ENCODE data around the gene ZDHHC17. TPM values are rescaled to one million over a fixed set of nuclear protein-coding genes. Genes with fewer than 3 reads are reported as not detected.
A peak's percentile ranks its signal among the peaks of the same experiment; 100 is the strongest.

The ZDHHC17 gene
- total RNA-seq, 1 donor from 2014 or later: 26.1 TPM

DNA sequence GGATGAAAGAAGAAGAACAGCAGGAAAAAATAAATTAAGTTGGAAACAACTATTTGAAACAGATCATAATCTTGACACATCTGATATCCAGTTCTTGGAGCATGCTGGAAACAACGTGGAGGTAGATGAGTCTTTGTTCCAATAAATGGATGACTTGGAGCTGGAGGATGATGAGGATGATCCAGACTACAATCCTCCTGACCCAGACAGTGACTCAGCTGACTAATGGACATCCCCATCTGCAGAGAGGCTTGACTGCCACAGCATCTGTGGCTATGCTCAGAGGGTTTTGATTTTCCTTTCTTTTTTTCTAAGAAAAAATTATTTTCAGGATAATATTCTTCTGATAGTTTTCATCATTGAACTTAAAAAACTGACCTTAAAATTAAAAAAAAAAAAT is 6.2 kb upstream of the ZDHHC17 start:
- H3K27me3 ChIP-seq (ENCODE audit: control insufficient read depth, insufficient read depth, low read length): no peaks in the 10 kb centered on the region
- DNase-seq (ENCODE audit: low read depth) (peak; percentile 17), FAIRE-seq (peak; percentile 86)
- no peak overlapping the region for H3K4me3 ChIP-seq (ENCODE audit: low read depth, low read length)
- TF ChIP-seq, protein P1, sequence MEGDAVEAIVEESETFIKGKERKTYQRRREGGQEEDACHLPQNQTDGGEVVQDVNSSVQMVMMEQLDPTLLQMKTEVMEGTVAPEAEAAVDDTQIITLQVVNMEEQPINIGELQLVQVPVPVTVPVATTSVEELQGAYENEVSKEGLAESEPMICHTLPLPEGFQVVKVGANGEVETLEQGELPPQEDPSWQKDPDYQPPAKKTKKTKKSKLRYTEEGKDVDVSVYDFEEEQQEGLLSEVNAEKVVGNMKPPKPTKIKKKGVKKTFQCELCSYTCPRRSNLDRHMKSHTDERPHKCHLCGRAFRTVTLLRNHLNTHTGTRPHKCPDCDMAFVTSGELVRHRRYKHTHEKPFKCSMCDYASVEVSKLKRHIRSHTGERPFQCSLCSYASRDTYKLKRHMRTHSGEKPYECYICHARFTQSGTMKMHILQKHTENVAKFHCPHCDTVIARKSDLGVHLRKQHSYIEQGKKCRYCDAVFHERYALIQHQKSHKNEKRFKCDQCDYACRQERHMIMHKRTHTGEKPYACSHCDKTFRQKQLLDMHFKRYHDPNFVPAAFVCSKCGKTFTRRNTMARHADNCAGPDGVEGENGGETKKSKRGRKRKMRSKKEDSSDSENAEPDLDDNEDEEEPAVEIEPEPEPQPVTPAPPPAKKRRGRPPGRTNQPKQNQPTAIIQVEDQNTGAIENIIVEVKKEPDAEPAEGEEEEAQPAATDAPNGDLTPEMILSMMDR (IDR thresholded peaks at IDR 0.05; ENCODE audit: insufficient read depth, low read length, severe bottlenecking): no peak
- H3K36me3 ChIP-seq (ENCODE audit: control insufficient read depth, insufficient read depth, low read length): no peaks in the 10 kb centered on the region

DNA sequence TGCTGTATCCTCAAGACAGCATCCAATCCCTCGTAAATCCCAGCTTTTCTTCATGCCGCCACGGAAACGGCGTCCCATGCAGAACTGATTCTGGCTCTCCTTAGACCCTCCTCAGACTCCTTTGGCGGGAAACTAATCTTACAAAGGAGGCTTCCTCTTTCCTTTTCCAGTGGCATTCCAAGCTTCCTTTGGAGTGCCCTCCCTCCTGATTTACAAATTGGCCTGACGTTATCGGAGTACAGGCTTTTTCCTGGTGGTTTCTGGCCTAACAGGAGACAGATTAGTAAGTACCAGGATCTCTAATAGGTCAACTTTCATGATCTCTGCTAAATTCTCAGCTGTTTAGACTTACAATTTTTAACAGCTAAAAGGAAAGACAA is 1.3 kb upstream of the ZDHHC17 start:
- no peaks in the 10 kb centered on the region for H3K27me3 ChIP-seq (ENCODE audit: control insufficient read depth, insufficient read depth, low read length)
- DNase-seq (ENCODE audit: low read depth) (no peak), FAIRE-seq (no peak)
- H3K36me3 ChIP-seq (ENCODE audit: control insufficient read depth, insufficient read depth, low read length): no peaks in the 10 kb centered on the region
- TF ChIP-seq, protein P1 (IDR thresholded peaks at IDR 0.05; ENCODE audit: insufficient read depth, low read length, severe bottlenecking): no peak
- no peak overlapping the region for H3K4me3 ChIP-seq (ENCODE audit: low read depth, low read length)

DNA sequence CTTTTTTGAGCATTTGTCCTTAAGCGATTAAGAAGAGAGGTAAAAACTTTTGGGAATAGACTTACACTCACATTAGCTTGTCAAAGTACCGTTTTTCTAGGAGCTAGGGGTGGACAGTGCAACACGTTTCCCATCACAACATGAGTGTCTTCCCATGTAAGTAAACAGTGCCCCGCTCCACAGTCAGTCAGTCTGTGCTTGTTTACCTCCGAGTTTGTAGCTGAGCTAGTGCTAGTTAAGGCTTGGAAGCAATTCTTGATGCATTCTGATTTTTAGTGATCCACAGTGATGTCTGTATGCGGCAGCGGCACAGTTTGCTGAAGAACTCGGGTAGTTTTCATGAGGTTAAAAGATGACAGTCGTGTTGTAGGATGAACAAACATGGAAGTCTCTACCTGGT is 941 bp downstream of the ZDHHC17 start:
- TF ChIP-seq, protein P1 (IDR thresholded peaks at IDR 0.05; ENCODE audit: insufficient read depth, low read length, severe bottlenecking): no peak
- Histone ChIP-seq H3K27me3 (ENCODE audit: control insufficient read depth, insufficient read depth, low read length) (no peaks in the 10 kb centered on the region), H3K36me3 (ENCODE audit: control insufficient read depth, insufficient read depth, low read length) (no peaks in the 10 kb centered on the region), H3K4me3 (ENCODE audit: low read depth, low read length) (peak overlapping the region; percentile 95)
- DNase-seq (ENCODE audit: low read depth) (peak; percentile 27), FAIRE-seq (no peak)

DNA sequence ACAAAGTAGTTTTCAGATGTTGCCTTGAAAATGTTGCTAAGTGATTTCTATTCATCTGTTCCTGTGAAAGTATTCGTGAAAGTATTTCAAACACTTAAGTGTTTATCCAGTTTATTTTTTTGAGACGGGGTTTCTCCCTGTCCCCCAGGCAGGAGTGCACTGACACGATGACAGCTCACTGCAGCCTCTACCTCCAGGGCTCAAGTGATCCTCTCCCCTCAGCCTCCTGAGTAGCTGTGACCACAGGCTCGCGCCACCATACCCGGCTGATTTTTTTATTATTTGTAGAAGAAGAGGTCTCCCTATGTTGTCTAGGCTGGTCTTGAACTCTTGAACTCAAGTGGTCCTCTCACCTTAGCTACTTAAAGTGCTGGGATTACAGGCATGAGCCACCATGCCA is 1.7 kb downstream of the ZDHHC17 start:
- DNase-seq (ENCODE audit: low read depth): no peak
- TF ChIP-seq, protein P1 (IDR thresholded peaks at IDR 0.05; ENCODE audit: insufficient read depth, low read length, severe bottlenecking): no peak
- H3K36me3 ChIP-seq (ENCODE audit: control insufficient read depth, insufficient read depth, low read length): no peaks in the 10 kb centered on the region
- no peak for FAIRE-seq
- H3K27me3 ChIP-seq (ENCODE audit: control insufficient read depth, insufficient read depth, low read length): no peaks in the 10 kb centered on the region
- no peak overlapping the region for H3K4me3 ChIP-seq (ENCODE audit: low read depth, low read length)

DNA sequence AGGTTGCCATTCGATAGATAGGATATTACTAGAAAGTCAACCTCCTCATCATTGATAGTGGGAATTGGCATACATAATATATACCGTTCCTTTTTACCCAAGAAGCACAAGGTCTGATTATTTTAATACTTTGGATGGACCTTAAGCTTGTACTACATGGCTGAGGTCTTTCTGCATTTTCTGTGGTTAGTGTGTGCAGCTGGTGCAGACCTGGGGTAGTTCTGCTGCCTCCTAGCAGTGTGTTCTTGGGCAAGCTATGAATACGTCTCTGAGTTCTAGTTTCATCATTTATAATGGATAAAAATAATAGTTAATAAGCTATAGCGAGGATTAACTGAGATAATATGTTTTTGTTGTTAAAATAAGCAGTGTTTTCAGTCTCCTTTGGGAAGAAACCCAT is 2.2 kb downstream of the ZDHHC17 start:
- H3K4me3 ChIP-seq (ENCODE audit: low read depth, low read length): no peak overlapping the region
- DNase-seq (ENCODE audit: low read depth) (no peak), FAIRE-seq (no peak)

DNA sequence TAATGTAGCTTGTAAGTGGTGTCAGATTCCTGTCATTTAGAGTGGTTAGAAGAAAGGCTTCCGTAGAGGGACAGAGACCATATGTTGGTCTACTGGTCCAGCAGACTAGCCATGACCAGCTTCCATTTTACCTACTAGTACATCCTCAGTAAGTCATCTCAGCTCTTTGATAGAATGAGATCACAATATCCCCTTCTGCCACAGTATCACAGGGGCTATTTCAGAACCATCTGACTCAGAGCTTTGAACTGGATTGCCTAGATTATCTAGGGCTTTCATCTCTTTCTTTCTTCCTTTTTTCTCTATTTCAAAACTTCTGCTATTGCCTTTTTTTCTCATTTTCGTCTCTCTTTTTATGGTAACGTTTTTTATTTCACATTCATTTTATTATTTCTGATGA is 4.7 kb downstream of the ZDHHC17 start:
- peak; percentile 12 for DNase-seq (ENCODE audit: low read depth)
- Histone ChIP-seq H3K4me3 (ENCODE audit: low read depth, low read length) (no peak overlapping the region), H3K27me3 (ENCODE audit: control insufficient read depth, insufficient read depth, low read length) (no peaks in the 10 kb centered on the region), H3K36me3 (ENCODE audit: control insufficient read depth, insufficient read depth, low read length) (no peaks in the 10 kb centered on the region)
- FAIRE-seq: no peak
- TF ChIP-seq, protein P1 (IDR thresholded peaks at IDR 0.05; ENCODE audit: insufficient read depth, low read length, severe bottlenecking): no peak

More for the DNA sequence above, 2.2 kb downstream of the ZDHHC17 start:
- Histone ChIP-seq H3K36me3 (ENCODE audit: control insufficient read depth, insufficient read depth, low read length) (no peaks in the 10 kb centered on the region), H3K27me3 (ENCODE audit: control insufficient read depth, insufficient read depth, low read length) (no peaks in the 10 kb centered on the region)
- TF ChIP-seq, protein P1 (IDR thresholded peaks at IDR 0.05; ENCODE audit: insufficient read depth, low read length, severe bottlenecking): no peak

Data from bronchial epithelial cell (primary cell).